ENCODE measurements around the gene C4orf51. TPM values are rescaled to one million over a fixed set of nuclear protein-coding genes. Genes with fewer than 3 reads are reported as not detected.

C4orf51 gene
- total RNA-seq, 1 experiment from 2014 or later: not detected

GRCh38 chr4:145663194-145663593 lies 16.8 kb upstream of the C4orf51 start:
- no TSS peak for BruUV-seq (replicated peaks)
- DNase-seq (no peak), ATAC-seq (no peak)
- Histone ChIP-seq H3K27me3 (ENCODE audit: low read length) (no peaks in the 10 kb centered on the region), H3K4me3 (ENCODE audit: low read length) (no peak overlapping the region), H4K20me1 (ENCODE audit: low read length) (no peaks in the 10 kb centered on the region), H3K36me3 (ENCODE audit: low read depth, low read length) (no peaks in the 10 kb centered on the region), H3K79me2 (ENCODE audit: low read length) (no peaks in the 10 kb centered on the region), H3K9me2 (replicated peaks; ENCODE audit: low read length) (no peaks in the 10 kb centered on the region), H3F3A (ENCODE audit: low read length, unreplicated experiment) (no peaks in the 10 kb centered on the region), H2AFZ (ENCODE audit: low read length) (no peak overlapping the region), H3K9ac (ENCODE audit: low read length) (no peak overlapping the region), H3K27ac (ENCODE audit: low read length) (no peak overlapping the region), H3K4me1 (ENCODE audit: insufficient read depth, low read length) (no peaks in the 10 kb centered on the region), H3K9me3 (ENCODE audit: low read length) (no peaks in the 10 kb centered on the region), H3K4me2 (ENCODE audit: low read length) (no peak overlapping the region)
- no peak for TF ChIP-seq EZH2 (IDR thresholded peaks at IDR 0.05; ENCODE audit: low read length, unreplicated experiment)
- TF ChIP-seq EZH2phosphoT487 (IDR thresholded peaks at IDR 0.05; ENCODE audit: borderline replicate concordance, low read length): no peak
- TF ChIP-seq, protein P1, sequence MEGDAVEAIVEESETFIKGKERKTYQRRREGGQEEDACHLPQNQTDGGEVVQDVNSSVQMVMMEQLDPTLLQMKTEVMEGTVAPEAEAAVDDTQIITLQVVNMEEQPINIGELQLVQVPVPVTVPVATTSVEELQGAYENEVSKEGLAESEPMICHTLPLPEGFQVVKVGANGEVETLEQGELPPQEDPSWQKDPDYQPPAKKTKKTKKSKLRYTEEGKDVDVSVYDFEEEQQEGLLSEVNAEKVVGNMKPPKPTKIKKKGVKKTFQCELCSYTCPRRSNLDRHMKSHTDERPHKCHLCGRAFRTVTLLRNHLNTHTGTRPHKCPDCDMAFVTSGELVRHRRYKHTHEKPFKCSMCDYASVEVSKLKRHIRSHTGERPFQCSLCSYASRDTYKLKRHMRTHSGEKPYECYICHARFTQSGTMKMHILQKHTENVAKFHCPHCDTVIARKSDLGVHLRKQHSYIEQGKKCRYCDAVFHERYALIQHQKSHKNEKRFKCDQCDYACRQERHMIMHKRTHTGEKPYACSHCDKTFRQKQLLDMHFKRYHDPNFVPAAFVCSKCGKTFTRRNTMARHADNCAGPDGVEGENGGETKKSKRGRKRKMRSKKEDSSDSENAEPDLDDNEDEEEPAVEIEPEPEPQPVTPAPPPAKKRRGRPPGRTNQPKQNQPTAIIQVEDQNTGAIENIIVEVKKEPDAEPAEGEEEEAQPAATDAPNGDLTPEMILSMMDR (conservative IDR thresholded peaks at IDR 0.05; ENCODE audit: low read depth, low read length): no peak
- POLR2A ChIA-PET (ENCODE audit: unreplicated experiment): no interaction called here
- CTCF ChIA-PET: no interaction called here
- intact Hi-C loops (cut with micrococcal nuclease): no loop called here

DNA sequence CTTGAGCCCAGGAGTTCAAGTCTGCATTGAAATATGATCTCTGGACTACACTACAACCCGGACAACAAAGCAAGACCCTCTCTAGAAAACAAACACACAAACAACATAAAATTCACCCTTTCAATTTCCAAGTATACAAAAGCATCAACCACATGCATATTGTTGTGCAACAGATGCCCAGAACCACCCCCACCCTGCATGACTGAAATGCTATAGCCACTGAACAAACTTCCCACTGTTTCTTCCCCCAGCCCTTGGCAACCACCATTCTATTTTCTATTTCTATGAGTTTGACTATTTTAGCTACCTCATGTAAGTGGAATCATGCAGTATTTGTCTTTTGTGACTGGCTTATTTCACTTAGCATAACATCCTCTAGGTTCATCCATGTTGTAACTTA lies 14.2 kb upstream of the C4orf51 start:
- Histone ChIP-seq H4K20me1 (ENCODE audit: low read length) (no peaks in the 10 kb centered on the region), H3F3A (ENCODE audit: low read length, unreplicated experiment) (no peaks in the 10 kb centered on the region), H3K4me3 (ENCODE audit: low read length) (no peak overlapping the region), H2AFZ (ENCODE audit: low read length) (no peak overlapping the region), H3K9me2 (replicated peaks; ENCODE audit: low read length) (no peaks in the 10 kb centered on the region), H3K27ac (ENCODE audit: low read length) (no peak overlapping the region), H3K36me3 (ENCODE audit: low read depth, low read length) (no peaks in the 10 kb centered on the region), H3K79me2 (ENCODE audit: low read length) (no peaks in the 10 kb centered on the region), H3K9ac (ENCODE audit: low read length) (no peak overlapping the region), H3K4me2 (ENCODE audit: low read length) (no peak overlapping the region), H3K27me3 (ENCODE audit: low read length) (no peaks in the 10 kb centered on the region), H3K4me1 (ENCODE audit: insufficient read depth, low read length) (no peaks in the 10 kb centered on the region), H3K9me3 (ENCODE audit: low read length) (no peaks in the 10 kb centered on the region)
- TF ChIP-seq, protein P1 (conservative IDR thresholded peaks at IDR 0.05; ENCODE audit: low read depth, low read length): no peak
- no peak for TF ChIP-seq EZH2phosphoT487 (IDR thresholded peaks at IDR 0.05; ENCODE audit: borderline replicate concordance, low read length)
- no peak for TF ChIP-seq EZH2 (IDR thresholded peaks at IDR 0.05; ENCODE audit: low read length, unreplicated experiment)
- ATAC-seq (no peak), DNase-seq (no peak)
- POLR2A ChIA-PET (ENCODE audit: unreplicated experiment): no interaction called here
- intact Hi-C loops (cut with micrococcal nuclease): no loop called here
- BruUV-seq (replicated peaks): no TSS peak
- CTCF ChIA-PET: no interaction called here

DNA sequence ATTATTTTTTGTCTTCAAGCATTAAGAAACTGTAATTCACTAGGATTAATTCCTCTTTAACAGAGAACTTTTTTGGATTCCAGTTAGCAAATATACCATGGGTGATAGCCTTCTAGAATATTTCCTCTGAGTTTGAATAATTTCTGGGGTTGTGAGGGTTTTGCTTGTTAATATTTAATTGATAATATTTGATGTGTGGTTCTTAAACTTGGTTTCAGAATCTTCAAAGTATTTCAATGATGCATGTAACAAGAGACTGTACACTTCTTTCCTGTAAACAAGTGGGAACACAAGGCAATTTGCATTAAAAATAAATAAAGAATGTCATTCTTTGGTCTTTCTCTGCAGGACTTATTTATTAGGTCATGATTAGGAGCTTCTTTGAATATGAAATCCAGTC lies 9.5 kb upstream of the C4orf51 start:
- CTCF ChIA-PET: no interaction called here
- Histone ChIP-seq H3F3A (ENCODE audit: low read length, unreplicated experiment) (no peaks in the 10 kb centered on the region), H3K9ac (ENCODE audit: low read length) (no peak overlapping the region), H3K27me3 (ENCODE audit: low read length) (no peaks in the 10 kb centered on the region), H3K9me3 (ENCODE audit: low read length) (no peaks in the 10 kb centered on the region), H3K36me3 (ENCODE audit: low read depth, low read length) (no peaks in the 10 kb centered on the region), H3K4me3 (ENCODE audit: low read length) (no peak overlapping the region), H3K4me1 (ENCODE audit: insufficient read depth, low read length) (no peaks in the 10 kb centered on the region), H4K20me1 (ENCODE audit: low read length) (no peaks in the 10 kb centered on the region), H3K27ac (ENCODE audit: low read length) (no peak overlapping the region), H2AFZ (ENCODE audit: low read length) (no peak overlapping the region), H3K4me2 (ENCODE audit: low read length) (no peak overlapping the region), H3K79me2 (ENCODE audit: low read length) (no peaks in the 10 kb centered on the region), H3K9me2 (replicated peaks; ENCODE audit: low read length) (no peaks in the 10 kb centered on the region)
- TF ChIP-seq EZH2phosphoT487 (IDR thresholded peaks at IDR 0.05; ENCODE audit: borderline replicate concordance, low read length): no peak
- TF ChIP-seq, protein P1 (conservative IDR thresholded peaks at IDR 0.05; ENCODE audit: low read depth, low read length): no peak
- TF ChIP-seq EZH2 (IDR thresholded peaks at IDR 0.05; ENCODE audit: low read length, unreplicated experiment): no peak
- intact Hi-C loops (cut with micrococcal nuclease): no loop called here
- ATAC-seq (no peak), DNase-seq (no peak)
- BruUV-seq (replicated peaks): no TSS peak
- POLR2A ChIA-PET (ENCODE audit: unreplicated experiment): no interaction called here
